Muscle layer of colon (tissue), 2 donors: Measurements from ENCODE around the gene ARHGAP31.
"Not testable (repeated sequence)": the region's sequence is repeated elsewhere in the genome, so short reads cannot be mapped to it uniquely, and the experiment has no call there.

ENCODE experiments used
- H3K27ac ChIP-seq: one replicate; pipeline ENCODE4 v1.7.0; 2013; ENCODE audit warnings: low read depth, mild to moderate bottlenecking, low read length, moderate library complexity
- H3K27me3 ChIP-seq, 2 donors: one replicate each; pipeline ENCODE4 v1.7.0; 2013; ENCODE audit warnings: low read length in 2 of 2, mild to moderate bottlenecking in 2 of 2; ENCODE audit not compliant: insufficient read depth in 2 of 2, control insufficient read depth in 1 of 2
- H3K36me3 ChIP-seq: one replicate; pipeline ENCODE4 v1.7.0; 2013; ENCODE audit warnings: mild to moderate bottlenecking, low read length; ENCODE audit not compliant: insufficient read depth
- H3K4me1 ChIP-seq: one replicate; pipeline ENCODE4 v1.7.0; 2013; ENCODE audit warnings: mild to moderate bottlenecking, low read length; ENCODE audit not compliant: insufficient read depth
- H3K4me3 ChIP-seq, 2 donors: one replicate each; pipeline ENCODE4 v1.7.0; 2013; ENCODE audit warnings: low read length in 2 of 2, low read depth in 1 of 2, mild to moderate bottlenecking in 1 of 2, moderate library complexity in 1 of 2
- H3K9ac ChIP-seq: one replicate; pipeline ENCODE4 v1.7.0; 2013; ENCODE audit warnings: low read length
- H3K9me3 ChIP-seq: one replicate; pipeline ENCODE4 v1.7.0; 2013; ENCODE audit warnings: mild to moderate bottlenecking, low read length
- donor health status: abdominal sarcoma.
- donor health status: Adenocarcinoma of cecum.

Gene ARHGAP31

DNA sequence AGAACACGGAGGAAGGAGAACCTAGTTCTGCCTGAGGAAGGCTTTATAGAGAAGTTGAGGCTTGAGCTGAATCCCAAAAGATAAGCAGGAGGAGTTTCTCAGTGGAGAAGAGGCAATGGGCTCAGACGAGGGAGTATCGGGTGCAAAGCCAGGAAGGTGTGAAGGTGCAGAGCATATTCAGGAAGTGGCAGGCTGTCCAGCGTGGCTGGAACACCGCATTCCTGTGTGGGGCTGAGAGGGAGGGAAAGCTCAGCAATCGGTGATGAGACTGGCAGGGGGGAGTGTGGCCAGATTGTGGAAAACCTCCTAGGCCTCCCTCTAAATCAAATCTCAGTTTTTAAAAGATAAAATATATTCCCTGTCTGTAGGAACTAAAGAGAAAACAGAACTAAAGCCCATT lies 63.0 kb downstream of the ARHGAP31 start:
- H3K27me3 ChIP-seq, result no peaks in the 10 kb centered on the region
- H3K9me3 ChIP-seq, result no peaks in the 10 kb centered on the region
- H3K4me1 ChIP-seq, result peaks cover 12% of the 10 kb centered on the region
- no peaks in the 10 kb centered on the region for H3K36me3 ChIP-seq
- H3K9ac ChIP-seq, result no peak overlapping the region
- H3K27ac ChIP-seq, result no peak overlapping the region
- H3K4me3 ChIP-seq, result no peak overlapping the region

DNA sequence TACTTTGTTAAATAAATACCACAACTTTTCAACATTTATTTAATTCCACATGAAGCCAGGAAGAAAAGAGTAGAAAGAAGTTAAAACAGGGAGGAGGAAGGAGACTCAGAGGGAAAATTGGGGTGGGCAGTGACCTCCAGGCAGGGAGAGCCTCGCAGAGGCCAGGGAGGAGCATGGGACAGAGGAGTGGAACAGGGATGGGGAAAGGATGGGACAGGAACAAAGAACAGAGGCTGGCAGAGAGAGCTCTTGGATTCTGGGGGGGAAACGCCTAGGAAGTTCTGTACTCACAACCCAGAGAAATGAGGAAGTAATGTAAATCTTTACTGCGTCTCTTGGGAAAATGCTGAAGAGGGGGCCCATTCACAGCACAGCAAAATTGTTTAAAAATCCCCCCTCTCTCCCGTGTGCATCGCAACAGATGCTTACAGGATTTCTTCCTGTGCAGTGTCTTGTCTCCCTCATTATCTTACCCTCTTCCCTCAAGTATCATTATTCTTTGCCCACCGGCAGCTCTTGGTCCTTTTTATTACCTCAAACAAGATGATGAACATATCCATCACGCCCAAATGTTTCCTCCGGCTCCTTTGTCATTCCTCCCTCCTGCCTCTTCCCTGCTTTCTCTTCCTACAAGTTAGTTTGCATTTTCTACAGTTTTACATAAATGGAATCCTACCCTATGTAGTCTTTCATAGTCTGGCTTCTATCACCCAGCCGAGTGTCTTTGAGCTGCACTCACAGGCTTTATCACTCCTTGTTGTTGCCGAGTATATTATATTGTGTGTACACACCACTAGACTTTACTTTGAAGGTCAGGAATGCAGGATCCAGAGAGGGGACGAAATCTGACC lies 65.5 kb downstream of the ARHGAP31 start:
- H3K9ac ChIP-seq, result no peak overlapping the region
- no peak overlapping the region for H3K4me3 ChIP-seq
- no peaks in the 10 kb centered on the region for H3K9me3 ChIP-seq
- no peaks in the 10 kb centered on the region for H3K36me3 ChIP-seq
- H3K4me1 ChIP-seq, result peaks cover 4% of the 10 kb centered on the region
- no peaks in the 10 kb centered on the region for H3K27me3 ChIP-seq
- H3K27ac ChIP-seq, result no peak overlapping the region

DNA sequence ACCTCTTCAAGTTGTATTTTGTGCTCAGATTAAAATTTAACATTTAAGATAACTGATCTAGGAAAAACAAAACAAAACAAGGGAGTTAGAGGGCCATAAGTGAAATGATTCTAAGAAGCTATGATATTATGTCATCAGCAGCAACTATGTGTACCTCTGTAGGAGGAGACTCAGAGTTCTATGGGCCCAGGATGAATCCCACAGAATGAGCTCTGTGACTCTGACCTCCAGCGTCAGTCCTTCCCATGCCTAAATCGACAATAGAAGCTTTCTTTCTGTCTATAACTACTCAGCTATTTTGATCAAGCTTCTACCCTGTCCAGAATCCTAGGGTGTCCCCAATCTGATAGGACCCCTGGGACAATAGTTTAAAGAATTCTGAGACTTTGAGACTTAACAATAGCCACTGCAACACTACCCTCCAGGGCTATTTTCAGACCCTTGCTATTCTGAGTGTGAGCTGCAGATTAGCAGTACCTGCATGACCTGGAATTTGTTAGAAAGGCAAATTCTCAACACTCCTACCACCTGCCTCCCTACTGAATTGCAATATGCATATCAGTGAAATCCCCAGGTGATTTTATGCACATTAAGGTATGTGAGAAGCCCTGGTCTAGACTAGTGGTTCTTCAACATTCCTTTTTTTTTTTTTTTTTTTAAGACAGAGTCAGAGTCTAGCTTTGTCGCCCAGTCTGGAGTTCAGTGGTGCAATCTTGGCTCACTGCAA lies 66.7 kb downstream of the ARHGAP31 start:
- H3K9ac ChIP-seq, result no peak overlapping the region
- no peaks in the 10 kb centered on the region for H3K9me3 ChIP-seq
- H3K4me1 ChIP-seq, result peaks cover 4% of the 10 kb centered on the region
- no peak overlapping the region for H3K4me3 ChIP-seq
- no peaks in the 10 kb centered on the region for H3K36me3 ChIP-seq
- H3K27me3 ChIP-seq, result no peaks in the 10 kb centered on the region
- H3K27ac ChIP-seq, result no peak overlapping the region

DNA sequence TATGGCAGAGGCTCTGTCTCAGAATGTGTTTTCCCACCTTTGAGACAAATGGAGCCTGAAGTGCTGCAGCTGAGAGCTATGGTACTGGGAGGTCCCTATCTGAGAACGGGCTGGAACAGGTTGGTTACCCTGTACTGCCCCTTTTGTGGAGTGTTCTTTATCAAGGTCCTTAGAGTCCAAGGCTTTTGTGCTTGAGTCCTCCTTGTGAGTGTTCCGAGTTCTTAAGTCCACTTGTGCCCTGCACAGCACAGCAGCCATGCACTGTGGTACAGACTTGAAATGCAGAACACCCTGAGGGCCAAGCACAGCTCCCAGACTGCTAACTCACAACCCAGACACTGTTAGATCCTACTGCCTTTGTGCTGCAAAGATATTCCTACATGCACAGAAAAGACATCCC lies 67.8 kb downstream of the ARHGAP31 start:
- Histone ChIP-seq H3K4me3 (no peak overlapping the region), H3K9me3 (no peaks in the 10 kb centered on the region), H3K4me1 (peaks cover 2% of the 10 kb centered on the region), H3K36me3 (no peaks in the 10 kb centered on the region), H3K27ac (no peak overlapping the region), H3K9ac (no peak overlapping the region), H3K27me3 (no peaks in the 10 kb centered on the region)

DNA sequence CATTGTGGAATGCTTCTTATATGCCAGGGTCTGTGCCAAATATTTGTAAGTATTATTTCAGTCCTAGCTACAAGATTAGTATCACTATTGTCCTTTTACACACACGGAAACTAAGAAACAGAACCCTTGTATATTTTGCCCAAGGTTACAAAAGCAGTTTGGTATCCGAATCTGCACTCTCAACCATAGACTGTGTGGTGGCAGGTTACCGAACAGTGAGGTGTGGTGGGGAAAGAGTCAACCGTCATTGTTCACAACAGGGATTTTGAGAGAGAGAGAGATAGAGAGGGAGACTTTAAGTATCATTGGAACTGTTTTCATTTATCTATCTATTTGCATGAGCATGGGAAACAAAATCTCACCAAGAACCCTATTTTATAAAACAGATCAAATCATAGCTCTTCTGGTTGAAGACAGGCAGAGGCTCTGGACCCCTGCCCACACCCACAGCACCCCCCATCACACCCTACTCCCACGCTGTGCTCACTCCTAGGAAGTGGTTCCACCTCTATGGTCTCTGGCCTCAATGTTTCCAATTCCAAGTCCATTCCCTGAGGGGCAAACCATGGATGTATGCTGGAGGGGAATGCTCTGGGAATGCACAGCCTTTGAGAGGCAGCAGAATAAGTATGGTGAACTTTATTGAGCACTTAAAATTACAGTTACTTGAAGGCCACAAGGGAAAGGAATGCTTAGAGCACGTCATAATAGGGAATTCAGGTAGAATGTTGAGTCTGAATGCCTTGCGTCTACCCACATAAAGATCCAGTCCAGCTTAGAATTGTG lies 69.0 kb downstream of the ARHGAP31 start:
- H3K9ac ChIP-seq, result no peak overlapping the region
- H3K36me3 ChIP-seq, result no peaks in the 10 kb centered on the region
- no peaks in the 10 kb centered on the region for H3K9me3 ChIP-seq
- H3K4me3 ChIP-seq, result no peak overlapping the region
- no peaks in the 10 kb centered on the region for H3K27me3 ChIP-seq
- no peak overlapping the region for H3K27ac ChIP-seq
- no peaks in the 10 kb centered on the region for H3K4me1 ChIP-seq

DNA sequence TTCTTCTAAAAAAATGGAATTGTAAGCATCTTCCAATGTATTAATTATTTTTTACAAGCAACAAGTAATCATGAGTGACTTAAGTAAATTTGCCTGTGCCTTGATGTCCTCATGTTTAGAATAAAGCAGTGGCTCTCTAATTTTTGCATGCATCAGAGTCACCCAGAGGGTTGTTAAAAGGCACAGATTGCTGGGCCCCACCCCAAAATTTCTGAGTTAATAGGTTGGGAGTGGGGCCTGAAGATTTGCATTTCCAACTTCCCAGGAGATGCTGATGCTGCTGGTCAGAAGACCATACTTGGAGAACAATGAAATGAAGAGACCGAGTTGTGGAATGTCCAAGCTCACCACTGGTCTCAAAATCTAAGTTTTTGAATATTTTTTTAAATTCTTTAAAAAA lies 70.2 kb downstream of the ARHGAP31 start:
- H3K27me3 ChIP-seq, result no peaks in the 10 kb centered on the region
- H3K9ac ChIP-seq, result no peak overlapping the region
- peaks cover 9% of the 10 kb centered on the region for H3K36me3 ChIP-seq
- H3K4me3 ChIP-seq, result no peak overlapping the region
- no peaks in the 10 kb centered on the region for H3K9me3 ChIP-seq
- H3K27ac ChIP-seq, result no peak overlapping the region
- H3K4me1 ChIP-seq, result no peaks in the 10 kb centered on the region

DNA sequence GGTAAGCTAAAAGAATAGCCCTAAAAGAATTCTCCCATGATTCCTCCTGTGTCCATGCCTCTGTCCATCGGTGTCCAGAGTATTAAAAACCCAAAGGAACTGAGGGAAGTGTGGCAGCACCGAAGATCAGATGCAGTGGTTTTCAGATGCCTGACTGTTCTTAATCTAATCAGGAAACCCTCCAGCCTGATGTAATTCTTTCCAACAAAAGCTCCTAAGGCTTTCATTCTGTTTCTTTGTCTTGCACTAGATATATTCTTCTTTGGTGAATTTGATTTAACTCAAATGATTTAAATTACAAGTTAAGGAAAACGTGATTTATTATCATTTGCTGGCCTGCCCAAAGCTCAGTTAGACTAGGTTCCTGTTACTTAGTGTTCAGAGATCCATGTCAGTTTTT lies 71.2 kb downstream of the ARHGAP31 start:
- H3K9ac ChIP-seq, result no peak overlapping the region
- peaks cover 17% of the 10 kb centered on the region for H3K36me3 ChIP-seq
- no peak overlapping the region for H3K4me3 ChIP-seq
- no peaks in the 10 kb centered on the region for H3K9me3 ChIP-seq
- no peak overlapping the region for H3K27ac ChIP-seq
- H3K27me3 ChIP-seq, result no peaks in the 10 kb centered on the region
- no peaks in the 10 kb centered on the region for H3K4me1 ChIP-seq

DNA sequence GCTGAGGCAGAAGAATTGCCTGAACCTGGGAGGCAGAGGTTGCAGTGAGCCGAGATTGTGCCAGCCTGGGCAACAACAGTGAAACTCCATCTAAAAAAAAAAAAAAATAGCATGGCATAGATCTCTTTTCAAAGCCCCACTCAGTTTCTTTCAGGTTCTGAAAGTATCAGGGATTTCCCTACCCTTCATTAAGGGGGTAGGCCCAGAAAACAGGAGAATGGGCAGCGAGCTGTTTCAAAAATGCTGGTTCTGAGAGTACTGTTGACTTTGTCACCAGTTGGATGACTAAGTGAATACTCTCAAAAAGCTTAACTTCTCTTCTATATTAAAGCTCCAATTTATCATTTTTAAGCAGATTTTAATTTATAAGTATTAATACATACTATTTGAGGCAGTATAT lies 72.8 kb downstream of the ARHGAP31 start:
- H3K9me3 ChIP-seq, result no peaks in the 10 kb centered on the region
- H3K36me3 ChIP-seq, result peaks cover 17% of the 10 kb centered on the region
- H3K27me3 ChIP-seq, result no peaks in the 10 kb centered on the region

DNA sequence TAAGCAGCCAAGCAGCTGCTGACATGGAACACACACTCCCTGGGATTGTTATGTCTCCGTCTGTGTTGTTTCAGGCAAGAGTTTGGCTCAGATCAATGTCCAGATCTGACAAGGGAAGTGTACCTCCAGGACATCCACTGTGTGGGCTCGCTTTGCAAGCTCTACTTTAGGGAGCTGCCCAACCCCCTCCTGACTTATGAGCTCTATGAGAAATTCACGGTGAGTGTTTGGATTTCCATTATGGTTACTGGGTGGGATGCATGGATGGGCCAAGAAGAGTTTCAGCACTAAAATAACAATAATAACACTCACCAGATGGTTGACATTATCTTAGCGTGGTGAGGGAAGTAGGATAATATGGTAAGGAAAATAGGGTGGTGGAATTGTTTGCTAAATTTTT lies 74.1 kb downstream of the ARHGAP31 start:
- H3K36me3 ChIP-seq, result peaks cover 17% of the 10 kb centered on the region
- H3K4me1 ChIP-seq, result no peaks in the 10 kb centered on the region
- H3K9me3 ChIP-seq, result no peaks in the 10 kb centered on the region
- no peak overlapping the region for H3K27ac ChIP-seq
- no peaks in the 10 kb centered on the region for H3K27me3 ChIP-seq
- no peak overlapping the region for H3K9ac ChIP-seq
- H3K4me3 ChIP-seq, result no peak overlapping the region

More for the DNA sequence above, 72.8 kb downstream of the ARHGAP31 start:
- no peak overlapping the region for H3K27ac ChIP-seq
- H3K4me3 ChIP-seq, result no peak overlapping the region
- H3K9ac ChIP-seq, result no peak overlapping the region
- no peaks in the 10 kb centered on the region for H3K4me1 ChIP-seq

DNA sequence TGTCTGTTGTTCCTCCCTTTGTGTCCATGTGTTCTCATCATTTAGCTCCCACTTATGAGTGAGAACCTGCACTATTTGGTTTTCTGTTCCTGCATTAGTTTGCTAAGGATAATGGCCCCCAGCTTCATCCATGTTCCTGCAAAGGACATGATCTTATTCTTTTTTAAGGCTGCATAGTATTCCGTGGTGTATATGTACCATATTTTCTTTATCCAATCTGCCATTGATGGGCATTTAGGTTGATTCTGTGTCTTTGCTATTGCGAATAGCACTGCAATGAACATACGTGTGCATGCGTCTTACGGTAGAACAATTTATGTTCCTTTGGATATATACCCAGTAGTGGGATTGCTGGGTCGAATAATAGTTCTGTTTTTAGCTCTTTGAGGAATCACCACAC lies 77.6 kb downstream of the ARHGAP31 start:
- H3K27ac ChIP-seq, H3K9ac ChIP-seq, H3K4me1 ChIP-seq, H3K27me3 ChIP-seq, H3K4me3 ChIP-seq, H3K9me3 ChIP-seq: not testable (repeated sequence)
- peaks cover 17% of the 10 kb centered on the region for H3K36me3 ChIP-seq

DNA sequence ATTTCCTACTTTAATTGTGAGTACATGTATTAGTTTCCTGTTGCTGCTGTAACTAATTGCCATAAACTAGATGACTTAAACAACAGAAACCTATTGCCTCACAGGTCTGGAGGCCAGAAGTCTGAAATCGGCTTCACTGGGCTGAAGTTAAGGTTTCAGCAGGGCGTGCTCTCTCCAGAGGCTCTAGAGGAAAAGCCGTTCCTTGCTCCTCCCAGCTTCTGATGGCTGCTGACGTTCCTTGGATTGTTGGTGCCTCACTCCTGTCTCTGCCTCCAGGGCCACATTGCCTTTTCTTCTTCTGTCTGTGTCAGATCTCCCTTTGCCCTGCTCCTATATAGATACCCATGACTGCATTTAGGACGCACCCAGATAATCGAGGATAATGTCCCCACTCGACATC lies 80.9 kb downstream of the ARHGAP31 start:
- H3K9me3 ChIP-seq, result no peaks in the 10 kb centered on the region
- no peak overlapping the region for H3K27ac ChIP-seq
- H3K9ac ChIP-seq, result no peak overlapping the region
- H3K4me1 ChIP-seq, result no peaks in the 10 kb centered on the region
- no peak overlapping the region for H3K4me3 ChIP-seq
- H3K36me3 ChIP-seq, result peaks cover 4% of the 10 kb centered on the region
- no peaks in the 10 kb centered on the region for H3K27me3 ChIP-seq
